Type B pancreatic cell (in vitro differentiated cells): Measurements from ENCODE around the gene TOM1L1. TPM values are rescaled to one million over a fixed set of nuclear protein-coding genes. Genes with fewer than 3 reads are reported as not detected.

Experiments used
- DNase-seq: peaks from one replicate; pipeline ENCODE4 v3.0.0; 2021; ENCODE audit warnings: mixed read lengths; ENCODE audit not compliant: unreplicated experiment; ENCODE audit errors: extremely low spot score
- H3K27ac Mint-ChIP-seq: 2 replicates; pipeline ENCODE4 v1.8.0; 2021; ENCODE audit warnings: mild to moderate bottlenecking, mixed read lengths
- H3K27me3 Mint-ChIP-seq: 2 replicates; pipeline ENCODE4 v1.8.0; 2021; ENCODE audit warnings: mixed read lengths
- H3K36me3 Mint-ChIP-seq: 2 replicates; pipeline ENCODE4 v1.8.0; 2021; ENCODE audit warnings: mixed read lengths
- H3K4me1 Mint-ChIP-seq: one replicate; pipeline ENCODE4 v1.8.0; 2021; ENCODE audit warnings: mixed read lengths; ENCODE audit not compliant: unreplicated experiment
- H3K4me3 Mint-ChIP-seq: 2 replicates; pipeline ENCODE4 v1.8.0; 2021; ENCODE audit warnings: mild to moderate bottlenecking, mixed read lengths
- H3K9me3 Mint-ChIP-seq: 2 replicates; pipeline ENCODE4 v1.8.0; 2021; ENCODE audit warnings: mixed read lengths
- CTCF ChIP-seq: fragments of 200-600 bp; sonication (generic); conservative IDR thresholded peaks from 2 replicates; pipeline ENCODE4 v1.5.0; 2021; ENCODE audit warnings: antibody characterized with exemption, mild to moderate bottlenecking
- total RNA-seq: library from RNA; stranded (reverse); gene quantifications from 2 replicates; pipeline ENCODE4 v1.2.1, GENCODE V29; 2021; ENCODE audit warnings: low replicate concordance

The TOM1L1 gene
- total RNA-seq, 1 donor from 2014 or later = 46.7 TPM

DNA sequence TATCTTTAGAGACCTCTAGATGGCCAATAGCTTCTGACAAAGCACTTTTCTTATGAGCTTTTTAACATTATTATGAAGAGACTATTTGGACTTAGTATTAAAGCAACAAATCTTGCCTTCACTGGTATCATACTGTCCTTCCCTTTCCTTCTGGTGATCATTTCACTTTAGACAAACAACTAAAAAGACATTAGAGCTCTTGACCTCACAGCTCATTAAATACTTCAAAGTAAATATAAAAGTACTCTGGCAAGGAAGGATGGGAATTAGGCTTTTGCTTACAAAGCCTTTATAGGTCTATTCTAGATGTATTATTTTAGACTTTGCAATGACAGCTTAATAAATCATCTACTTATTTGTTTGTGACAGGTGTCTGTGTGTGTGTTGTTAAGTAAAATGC, 79.0 kb downstream of the TOM1L1 start:
- TF ChIP-seq CTCF = no peak
- Mint-ChIP-seq H3K27ac (no peak overlapping the region), H3K9me3 (no peaks in the 10 kb centered on the region), H3K4me3 (no peak overlapping the region), H3K4me1 (peaks cover 7% of the 10 kb centered on the region), H3K27me3 (no peaks in the 10 kb centered on the region), H3K36me3 (peaks cover 30% of the 10 kb centered on the region)
- no peak for DNase-seq

DNA sequence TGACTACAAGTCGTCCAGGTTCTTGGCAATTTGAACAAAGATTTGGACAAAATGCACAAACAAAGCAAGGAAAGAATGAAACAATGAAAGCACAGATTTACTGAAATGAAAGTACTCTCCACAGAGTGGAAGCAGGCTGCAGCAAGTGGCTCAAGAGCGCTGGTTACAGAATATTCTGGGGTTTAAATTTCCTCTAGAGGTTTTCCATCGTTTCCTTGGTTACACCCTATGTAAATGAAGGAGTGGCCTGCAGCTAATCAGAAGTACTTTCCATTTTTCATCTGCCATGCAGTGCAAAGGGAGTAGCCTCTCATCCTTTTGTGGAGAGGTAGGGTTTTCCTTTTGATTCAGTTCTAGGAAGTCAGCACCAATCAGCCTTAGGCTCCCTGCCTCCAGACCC, 79.7 kb downstream of the TOM1L1 start:
- DNase-seq = no peak
- Mint-ChIP-seq H3K9me3 (no peaks in the 10 kb centered on the region), H3K27me3 (no peaks in the 10 kb centered on the region), H3K4me1 (peaks cover 7% of the 10 kb centered on the region), H3K36me3 (peaks cover 30% of the 10 kb centered on the region), H3K4me3 (no peak overlapping the region), H3K27ac (no peak overlapping the region)
- TF ChIP-seq CTCF = no peak

- H3K4me1 Mint-ChIP-seq = no peaks in the 10 kb centered on the region
- no peaks in the 10 kb centered on the region for H3K9me3 Mint-ChIP-seq
- no peak overlapping the region for H3K4me3 Mint-ChIP-seq
- peaks cover 18% of the 10 kb centered on the region for H3K36me3 Mint-ChIP-seq
- H3K27ac Mint-ChIP-seq = no peak overlapping the region
- TF ChIP-seq CTCF = no peak
- H3K27me3 Mint-ChIP-seq = no peaks in the 10 kb centered on the region
- no peak for DNase-seq
Measured at GRCh38 chr17:54982399-54982798, 81.7 kb downstream of the TOM1L1 start.

DNA sequence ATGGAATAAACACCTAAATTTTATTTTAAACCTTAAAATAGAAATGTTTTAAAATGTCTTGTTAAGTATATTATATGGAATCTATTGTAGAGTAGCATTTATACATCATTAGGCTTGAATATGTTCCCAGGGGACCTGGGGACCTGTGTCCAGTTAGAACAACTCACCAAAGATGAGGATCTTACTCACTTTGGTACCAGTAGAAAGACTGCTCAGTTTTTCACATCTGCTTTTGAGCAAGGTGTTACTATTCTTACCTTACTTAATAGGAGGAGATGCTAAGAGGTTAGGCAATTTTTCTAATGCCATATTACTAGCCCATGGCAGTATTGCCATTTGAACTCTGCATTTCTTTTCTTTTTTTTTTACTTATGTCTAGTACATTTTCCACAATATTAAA, 82.6 kb downstream of the TOM1L1 start:
- no peak for DNase-seq
- Mint-ChIP-seq H3K4me3 (no peak overlapping the region), H3K27me3 (no peaks in the 10 kb centered on the region), H3K4me1 (no peaks in the 10 kb centered on the region), H3K9me3 (no peaks in the 10 kb centered on the region), H3K36me3 (peaks cover 18% of the 10 kb centered on the region), H3K27ac (no peak overlapping the region)
- no peak for TF ChIP-seq CTCF

GRCh38 chr17:54985476-54985875, 84.8 kb downstream of the TOM1L1 start:
- Mint-ChIP-seq H3K4me1 (no peaks in the 10 kb centered on the region), H3K9me3 (no peaks in the 10 kb centered on the region), H3K4me3 (no peak overlapping the region), H3K27me3 (no peaks in the 10 kb centered on the region), H3K36me3 (peaks cover 12% of the 10 kb centered on the region), H3K27ac (no peak overlapping the region)
- no peak for TF ChIP-seq CTCF
- DNase-seq = no peak

DNA sequence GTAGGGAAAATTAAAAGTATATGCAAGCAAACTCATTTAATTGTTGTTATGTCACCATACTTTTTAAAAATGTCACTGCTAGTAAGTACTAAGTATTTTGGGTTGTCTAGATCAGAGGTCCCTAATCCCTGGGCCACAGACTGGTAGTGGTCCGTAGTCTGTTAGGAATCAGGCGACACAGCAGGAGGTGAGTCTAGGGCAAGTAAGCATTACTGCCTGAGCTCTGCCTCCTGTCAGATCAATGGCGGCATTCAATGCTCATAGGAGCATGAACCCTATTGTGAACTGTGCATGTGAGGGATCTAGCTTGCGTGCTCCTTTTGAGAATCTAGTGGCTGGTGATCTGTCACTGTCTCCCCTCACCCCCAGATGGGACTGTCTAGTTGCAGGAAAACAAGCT, 89.5 kb downstream of the TOM1L1 start:
- Mint-ChIP-seq H3K27me3 (no peaks in the 10 kb centered on the region), H3K27ac (no peak overlapping the region), H3K36me3 (no peaks in the 10 kb centered on the region), H3K9me3 (no peaks in the 10 kb centered on the region), H3K4me1 (no peaks in the 10 kb centered on the region), H3K4me3 (no peak overlapping the region)
- TF ChIP-seq CTCF = no peak
- no peak for DNase-seq
